MCF 10A (cell line): ENCODE data around the gene FBXO36. TPM values are rescaled to one million over a fixed set of nuclear protein-coding genes. Genes with fewer than 3 reads are reported as not detected.

Experiments
- Bru-seq: library from RNA; stranded (reverse); fragments of 400-500 nt; gene quantifications from one replicate; lab custom pipeline; 2021; lab: Mats Ljungman, UMichigan
- BruChase-seq, 2 experiments: library from RNA; stranded (reverse); fragments of 400-500 nt; gene quantifications; one replicate each; lab custom pipeline; 2021; lab: Mats Ljungman, UMichigan
- BruUV-seq: library from RNA; stranded (reverse); fragments of 400-500 nt; replicated peaks from 2 replicates; lab custom pipeline; 2021; lab: Mats Ljungman, UMichigan
- CTCF ChIA-PET: fragments of 300-600 bp; sonication (Branson Sonifier 250); formaldehyde crosslinking; extraction: SDS; loops from one replicate; lab custom pipeline; 2021; ENCODE audit warnings: antibody characterized with exemption, inconsistent platforms; lab: Yijun Ruan, JAX
- POLR2A ChIA-PET: fragments of 300-600, 350-650 bp; sonication (Branson Sonifier 250); formaldehyde crosslinking; extraction: SDS; loops from one replicate; lab custom pipeline; 2020; ENCODE audit warnings: antibody characterized with exemption, inconsistent platforms; lab: Yijun Ruan, JAX
- DNase-seq: peaks from one replicate; pipeline ENCODE4 v3.0.0-alpha.2; 2018; ENCODE audit not compliant: unreplicated experiment
- H3K27ac Mint-ChIP-seq: one replicate; pipeline ENCODE4 v1.8.0; 2022; ENCODE audit warnings: mild to moderate bottlenecking, low read depth, mixed read lengths; ENCODE audit not compliant: unreplicated experiment
- H3K27me3 Mint-ChIP-seq: one replicate; pipeline ENCODE4 v1.8.0; 2022; ENCODE audit warnings: mixed read lengths; ENCODE audit not compliant: insufficient read depth, unreplicated experiment
- H3K36me3 Mint-ChIP-seq: one replicate; pipeline ENCODE4 v1.8.0; 2022; ENCODE audit warnings: mild to moderate bottlenecking, moderate library complexity, mixed read lengths; ENCODE audit not compliant: insufficient read depth, unreplicated experiment
- H3K4me1 Mint-ChIP-seq: one replicate; pipeline ENCODE4 v1.8.0; 2022; ENCODE audit warnings: mixed read lengths; ENCODE audit not compliant: insufficient read depth, unreplicated experiment
- H3K4me3 Mint-ChIP-seq: one replicate; pipeline ENCODE4 v1.8.0; 2022; ENCODE audit warnings: mild to moderate bottlenecking, moderate library complexity, mixed read lengths; ENCODE audit not compliant: unreplicated experiment
- H3K9me3 Mint-ChIP-seq: one replicate; pipeline ENCODE4 v1.8.0; 2022; ENCODE audit warnings: mixed read lengths; ENCODE audit not compliant: unreplicated experiment
- intact Hi-C: fragments of 100-400 bp; cut with micrococcal nuclease; formaldehyde crosslinking; loops from 2 replicates; pipeline ENCODE4 v1.14.1; 2022
- long read RNA-seq: library from polyadenylated mRNA; stranded (forward); transcript quantifications from one replicate; pipeline ENCODE4 v2.0.0, GENCODE V29; 2022
- total RNA-seq: library from RNA; stranded (reverse); gene quantifications from 2 replicates; pipeline ENCODE4 v1.2.3, GENCODE V29; 2022
- TF ChIP-seq, protein P1 (sequence below): fragments of 200-600 bp; IDR thresholded peaks from one replicate; pipeline ENCODE4 v1.8.0; 2022; ENCODE audit warnings: antibody characterized with exemption, mild to moderate bottlenecking; ENCODE audit not compliant: unreplicated experiment

The FBXO36 gene, protein sequence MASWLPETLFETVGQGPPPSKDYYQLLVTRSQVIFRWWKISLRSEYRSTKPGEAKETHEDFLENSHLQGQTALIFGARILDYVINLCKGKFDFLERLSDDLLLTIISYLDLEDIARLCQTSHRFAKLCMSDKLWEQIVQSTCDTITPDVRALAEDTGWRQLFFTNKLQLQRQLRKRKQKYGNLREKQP
- total RNA-seq (2.2 and 3.6 TPM in 2 replicates), Bru-seq, nascent RNA (percentile 51 among the genes with signal in this experiment), BruChase-seq, experiment 1, labeled RNA remaining after a 6-hour chase (percentile 54 among the genes with signal in this experiment), BruChase-seq, experiment 2, labeled RNA remaining after a 2-hour chase (percentile 52 among the genes with signal in this experiment)
- long read RNA-seq, transcript FBXO36-201 (4 exons, 2,810 nt): major isoform, 5 of 6 reads
- long read RNA-seq, partial matches to known transcripts: 0 of 6 reads
- long read RNA-seq, other reads (novel, unspliced or antisense): 1 of 6 reads

DNA sequence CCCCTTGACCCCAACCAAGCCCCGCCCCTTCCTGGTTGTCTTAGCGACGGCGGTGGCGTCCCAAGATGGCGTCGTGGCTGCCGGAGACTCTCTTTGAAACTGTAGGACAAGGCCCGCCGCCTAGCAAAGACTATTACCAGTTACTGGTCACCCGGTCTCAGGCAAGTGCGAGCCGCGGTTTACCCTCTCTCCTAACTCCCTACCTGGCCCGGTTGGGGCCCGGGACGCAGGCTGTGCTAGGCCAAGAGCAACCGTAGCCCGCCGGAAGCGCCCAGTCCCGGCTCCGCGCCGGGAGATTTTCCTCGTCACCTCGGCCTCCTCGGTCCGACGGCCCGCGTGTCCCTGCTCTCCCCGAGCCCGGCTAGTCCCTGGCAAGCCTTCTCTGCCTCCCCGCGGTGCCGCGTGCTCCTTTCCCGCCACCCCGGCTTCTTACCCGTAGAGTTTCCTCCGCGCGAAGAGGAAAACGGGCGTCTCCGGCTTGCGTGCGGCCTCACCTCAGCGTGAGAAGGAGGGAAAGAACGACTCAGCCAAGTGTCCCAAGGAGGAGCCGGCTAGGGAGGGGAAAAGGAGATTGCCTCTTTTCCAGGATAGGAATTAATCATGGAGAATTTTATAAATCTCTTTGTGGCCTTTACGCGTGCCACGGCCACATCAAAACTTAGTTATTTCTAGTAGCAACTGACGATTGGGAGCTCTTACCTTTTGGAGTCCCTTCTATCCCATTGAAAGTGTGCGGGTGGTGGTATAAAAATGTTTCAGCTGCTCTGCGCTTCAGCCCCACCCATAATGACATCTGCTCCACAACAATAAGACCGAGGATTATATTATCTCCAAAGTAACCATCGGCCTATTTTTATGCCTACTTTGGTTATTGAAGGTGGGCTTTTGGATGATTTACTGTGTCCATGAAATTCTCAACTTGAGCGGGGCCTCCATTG lies at the start of gene FBXO36:
Gene FBXO36, plus strand, starts transcription at position 55 of the 938 bp plus-strand sequence. Its CDS starts 11 bp downstream, at position 66.
- Mint-ChIP-seq H3K9me3 (no peaks in the 10 kb centered on the region), H3K27me3 (no peaks in the 10 kb centered on the region), H3K4me1 (peaks cover 20% of the 10 kb centered on the region), H3K4me3 (peak within 1 kb of the TSS; percentile 94), H3K27ac (peak within 1 kb of the TSS; percentile 97), H3K36me3 (peaks cover 30% of the 10 kb centered on the region)
- peak; percentile 90 for DNase-seq
- POLR2A ChIA-PET: interaction anchor here (0.6 to 4.5 kb wide), 20 partner anchors 8 to 1542 kb away, joined by 3 to 54 read pairs (median 4); partner anchors contain the start of genes SP110 and SP140L
- BruUV-seq: TSS peak; percentile 62
- intact Hi-C loops: no loop called here
- CTCF ChIA-PET: interaction anchor here (0.7 to 2.4 kb wide), 3 partner anchors 12 to 87 kb away, joined by 3 to 7 read pairs (median 5); no protein-coding TSS in a partner anchor
- TF ChIP-seq, protein P1, sequence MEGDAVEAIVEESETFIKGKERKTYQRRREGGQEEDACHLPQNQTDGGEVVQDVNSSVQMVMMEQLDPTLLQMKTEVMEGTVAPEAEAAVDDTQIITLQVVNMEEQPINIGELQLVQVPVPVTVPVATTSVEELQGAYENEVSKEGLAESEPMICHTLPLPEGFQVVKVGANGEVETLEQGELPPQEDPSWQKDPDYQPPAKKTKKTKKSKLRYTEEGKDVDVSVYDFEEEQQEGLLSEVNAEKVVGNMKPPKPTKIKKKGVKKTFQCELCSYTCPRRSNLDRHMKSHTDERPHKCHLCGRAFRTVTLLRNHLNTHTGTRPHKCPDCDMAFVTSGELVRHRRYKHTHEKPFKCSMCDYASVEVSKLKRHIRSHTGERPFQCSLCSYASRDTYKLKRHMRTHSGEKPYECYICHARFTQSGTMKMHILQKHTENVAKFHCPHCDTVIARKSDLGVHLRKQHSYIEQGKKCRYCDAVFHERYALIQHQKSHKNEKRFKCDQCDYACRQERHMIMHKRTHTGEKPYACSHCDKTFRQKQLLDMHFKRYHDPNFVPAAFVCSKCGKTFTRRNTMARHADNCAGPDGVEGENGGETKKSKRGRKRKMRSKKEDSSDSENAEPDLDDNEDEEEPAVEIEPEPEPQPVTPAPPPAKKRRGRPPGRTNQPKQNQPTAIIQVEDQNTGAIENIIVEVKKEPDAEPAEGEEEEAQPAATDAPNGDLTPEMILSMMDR: no peak

DNA sequence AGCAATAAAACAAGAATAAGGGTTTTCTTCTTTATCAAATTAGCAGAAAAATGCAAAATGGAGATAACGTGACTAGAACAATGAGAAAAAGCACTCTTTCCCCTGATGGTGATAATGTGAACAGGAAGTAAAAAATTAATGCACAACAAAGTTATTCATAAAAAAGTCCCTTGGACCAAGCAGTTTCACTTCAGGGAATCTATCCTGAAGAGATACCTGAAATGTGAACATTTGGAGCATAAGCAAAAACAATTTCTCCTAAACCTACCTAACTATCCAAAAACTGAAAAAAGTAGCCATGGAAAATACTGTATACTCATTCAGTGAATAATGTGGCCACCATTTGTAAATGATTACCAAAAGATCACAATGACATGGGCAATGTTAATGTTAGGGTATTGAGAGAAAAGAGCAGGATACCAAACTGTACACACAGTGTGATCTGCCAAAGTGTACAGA lies 49.2 kb upstream of the FBXO36 start:
- H3K27me3 Mint-ChIP-seq: no peaks in the 10 kb centered on the region
- H3K4me1 Mint-ChIP-seq: peaks cover 16% of the 10 kb centered on the region
- ChIA-PET CTCF (interaction anchor here (0.6 kb wide), 1 partner anchor 42 kb away, joined by 3 read pairs; no protein-coding TSS in a partner anchor), POLR2A (no interaction called here)
- peaks cover 55% of the 10 kb centered on the region for H3K36me3 Mint-ChIP-seq
- BruUV-seq: no TSS peak
- H3K27ac Mint-ChIP-seq: peak overlapping the region; percentile 14
- TF ChIP-seq, protein P1: no peak
- intact Hi-C loops: no loop called here
- no peak for DNase-seq
- H3K4me3 Mint-ChIP-seq: no peak overlapping the region
- no peaks in the 10 kb centered on the region for H3K9me3 Mint-ChIP-seq

DNA sequence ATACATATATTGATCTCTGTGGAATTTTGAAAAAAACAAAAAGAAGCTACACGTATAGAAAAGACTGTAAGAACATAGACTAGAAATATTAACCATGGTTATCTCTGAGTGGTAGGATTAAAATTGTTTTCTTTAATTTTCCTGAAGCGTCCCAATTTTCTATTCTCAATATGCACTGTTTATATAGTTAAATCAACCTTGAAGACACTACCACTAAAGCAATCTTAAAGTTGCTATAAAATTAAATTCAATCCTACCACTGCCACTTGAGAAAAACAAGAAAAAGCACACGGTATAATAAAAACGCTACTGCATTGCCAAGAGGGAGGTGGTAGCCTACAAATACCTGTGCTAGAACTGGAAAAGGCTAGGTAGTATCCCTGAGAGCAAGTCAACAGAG lies 47.7 kb upstream of the FBXO36 start:
- TF ChIP-seq, protein P1: no peak
- no peak overlapping the region for H3K4me3 Mint-ChIP-seq
- H3K27me3 Mint-ChIP-seq: no peaks in the 10 kb centered on the region
- H3K9me3 Mint-ChIP-seq: no peaks in the 10 kb centered on the region
- peaks cover 60% of the 10 kb centered on the region for H3K36me3 Mint-ChIP-seq
- POLR2A ChIA-PET: interaction anchor here (0.8 to 2.1 kb wide), 2 partner anchors 13 to 38 kb away, joined by 3 to 5 read pairs; no protein-coding TSS in a partner anchor
- no peak for DNase-seq
- intact Hi-C loops: no loop called here
- no TSS peak for BruUV-seq
- H3K27ac Mint-ChIP-seq: no peak overlapping the region
- H3K4me1 Mint-ChIP-seq: peaks cover 3% of the 10 kb centered on the region
- CTCF ChIA-PET: interaction anchor here (0.6 kb wide), 1 partner anchor 11 kb away, joined by 3 read pairs; no protein-coding TSS in a partner anchor
